ENCODE measurements around the gene HIF1AN.

The HIF1AN gene

GRCh38 chr10:100520811-100521210, 14.9 kb upstream of the HIF1AN start:
- H4K8ac ChIP-seq (ENCODE audit: low read depth, low read length) = no peak overlapping the region
- no peak overlapping the region for H3K4me2 ChIP-seq (ENCODE audit: insufficient read depth, low read length, poor library complexity, severe bottlenecking)
- H3K36me3 ChIP-seq (replicated peaks in 1 of 2; ENCODE audit: control insufficient read depth in 2 of 2, insufficient read depth in 2 of 2, low read length in 2 of 2) = peaks cover 5 to 39% of the 10 kb centered on the region in 2 donors
- no peak for DNase-seq (ENCODE audit: low spot score)
- H3K4me1 ChIP-seq (ENCODE audit: control insufficient read depth in 2 of 2, insufficient read depth in 1 of 2, low read depth in 1 of 2, low read length in 2 of 2) = no peaks in the 10 kb centered on the region
- peaks cover 0 to 13% (median 0%) of the 10 kb centered on the region in 3 experiments for H3K27me3 ChIP-seq (ENCODE audit: control insufficient read depth in 3 of 3, insufficient read depth in 3 of 3, low read depth in 1 of 3, low read length in 3 of 3)
- no peak overlapping the region for H2BK15ac ChIP-seq (ENCODE audit: low read length)
- H3K27ac ChIP-seq (replicated peaks; ENCODE audit: low read length) = no peak overlapping the region
- H3K79me1 ChIP-seq (ENCODE audit: low read depth, low read length) = no peaks in the 10 kb centered on the region
- no peak overlapping the region for H3K18ac ChIP-seq (ENCODE audit: low read length)
- H2BK120ac ChIP-seq (ENCODE audit: low read depth, low read length) = no peak overlapping the region
- no CpG with 5 or more reads among the region's 3 CpGs for WGBS, 2 donors (ENCODE audit: extremely low coverage in 2 of 2, insufficient read length in 2 of 2, insufficient replicate concordance in 1 of 2)
- H4K91ac ChIP-seq (ENCODE audit: low read depth, low read length, poor library complexity) = no peak overlapping the region
- H3K4ac ChIP-seq (ENCODE audit: low read length) = no peak overlapping the region
- H2AFZ ChIP-seq (ENCODE audit: low read length) = no peak overlapping the region
- H2BK12ac ChIP-seq (ENCODE audit: low read length) = no peak overlapping the region
- H3K4me3 ChIP-seq (ENCODE audit: low read length in 2 of 2) = no peak overlapping the region
- no peak overlapping the region for H2AK5ac ChIP-seq (ENCODE audit: low read depth, low read length)
- no peak overlapping the region for H3K23ac ChIP-seq (ENCODE audit: low read depth, low read length, poor library complexity)
- no peak overlapping the region for H3K9ac ChIP-seq (ENCODE audit: low read depth, low read length, poor library complexity)
- H3K14ac ChIP-seq (ENCODE audit: low read length) = no peak overlapping the region
- no peak overlapping the region for H2BK5ac ChIP-seq (ENCODE audit: low read length)
- H3K9me3 ChIP-seq (replicated peaks in 1 of 2; ENCODE audit: control insufficient read depth in 2 of 2, insufficient read depth in 1 of 2, low read depth in 1 of 2, low read length in 2 of 2) = no peaks in the 10 kb centered on the region

- Histone ChIP-seq H3K36me3 (replicated peaks in 1 of 2; ENCODE audit: control insufficient read depth in 2 of 2, insufficient read depth in 2 of 2, low read length in 2 of 2) (peaks cover 16 to 51% of the 10 kb centered on the region in 2 donors), H2BK15ac (ENCODE audit: low read length) (no peak overlapping the region)
These were observed 13.5 kb upstream of the HIF1AN start for GRCh38 chr10:100522107-100522801.

GRCh38 chr10:100522945-100523344, 12.8 kb upstream of the HIF1AN start:
- Histone ChIP-seq H4K8ac (ENCODE audit: low read depth, low read length) (no peak overlapping the region), H3K4me3 (ENCODE audit: low read length in 2 of 2) (no peak overlapping the region), H2AFZ (ENCODE audit: low read length) (no peak overlapping the region), H2BK12ac (ENCODE audit: low read length) (no peak overlapping the region), H3K4me1 (ENCODE audit: control insufficient read depth in 2 of 2, insufficient read depth in 1 of 2, low read depth in 1 of 2, low read length in 2 of 2) (no peaks in the 10 kb centered on the region), H3K79me1 (ENCODE audit: low read depth, low read length) (no peaks in the 10 kb centered on the region), H4K91ac (ENCODE audit: low read depth, low read length, poor library complexity) (no peak overlapping the region), H2BK5ac (ENCODE audit: low read length) (no peak overlapping the region), H2BK15ac (ENCODE audit: low read length) (no peak overlapping the region), H3K23ac (ENCODE audit: low read depth, low read length, poor library complexity) (no peak overlapping the region), H3K36me3 (replicated peaks in 1 of 2; ENCODE audit: control insufficient read depth in 2 of 2, insufficient read depth in 2 of 2, low read length in 2 of 2) (peaks cover 16 to 57% of the 10 kb centered on the region in 2 donors), H3K9me3 (replicated peaks in 1 of 2; ENCODE audit: control insufficient read depth in 2 of 2, insufficient read depth in 1 of 2, low read depth in 1 of 2, low read length in 2 of 2) (no peaks in the 10 kb centered on the region), H3K4me2 (ENCODE audit: insufficient read depth, low read length, poor library complexity, severe bottlenecking) (no peak overlapping the region), H2BK120ac (ENCODE audit: low read depth, low read length) (no peak overlapping the region), H3K27ac (replicated peaks; ENCODE audit: low read length) (no peak overlapping the region), H3K14ac (ENCODE audit: low read length) (no peak overlapping the region), H3K18ac (ENCODE audit: low read length) (no peak overlapping the region), H2AK5ac (ENCODE audit: low read depth, low read length) (no peak overlapping the region), H3K9ac (ENCODE audit: low read depth, low read length, poor library complexity) (no peak overlapping the region), H3K4ac (ENCODE audit: low read length) (no peak overlapping the region), H3K27me3 (ENCODE audit: control insufficient read depth in 3 of 3, insufficient read depth in 3 of 3, low read depth in 1 of 3, low read length in 3 of 3) (peaks cover 0 to 13% (median 0%) of the 10 kb centered on the region in 3 experiments)
- WGBS, 2 donors (ENCODE audit: extremely low coverage in 2 of 2, insufficient read length in 2 of 2, insufficient replicate concordance in 1 of 2) = no CpG with 5 or more reads among the region's 9 CpGs
- DNase-seq (ENCODE audit: low spot score) = no peak

More at GRCh38 chr10:100522107-100522801, 13.5 kb upstream of the HIF1AN start:
- Histone ChIP-seq H3K4me2 (ENCODE audit: insufficient read depth, low read length, poor library complexity, severe bottlenecking) (no peak overlapping the region), H2AK5ac (ENCODE audit: low read depth, low read length) (no peak overlapping the region), H3K27me3 (ENCODE audit: control insufficient read depth in 3 of 3, insufficient read depth in 3 of 3, low read depth in 1 of 3, low read length in 3 of 3) (peaks cover 0 to 13% (median 0%) of the 10 kb centered on the region in 3 experiments), H4K8ac (ENCODE audit: low read depth, low read length) (no peak overlapping the region), H3K4me3 (ENCODE audit: low read length in 2 of 2) (no peak overlapping the region), H2BK120ac (ENCODE audit: low read depth, low read length) (no peak overlapping the region), H3K9me3 (replicated peaks in 1 of 2; ENCODE audit: control insufficient read depth in 2 of 2, insufficient read depth in 1 of 2, low read depth in 1 of 2, low read length in 2 of 2) (no peaks in the 10 kb centered on the region), H2BK5ac (ENCODE audit: low read length) (no peak overlapping the region), H3K9ac (ENCODE audit: low read depth, low read length, poor library complexity) (no peak overlapping the region), H3K4ac (ENCODE audit: low read length) (no peak overlapping the region), H2BK12ac (ENCODE audit: low read length) (no peak overlapping the region), H4K91ac (ENCODE audit: low read depth, low read length, poor library complexity) (no peak overlapping the region), H3K4me1 (ENCODE audit: control insufficient read depth in 2 of 2, insufficient read depth in 1 of 2, low read depth in 1 of 2, low read length in 2 of 2) (no peaks in the 10 kb centered on the region), H2AFZ (ENCODE audit: low read length) (no peak overlapping the region), H3K18ac (ENCODE audit: low read length) (no peak overlapping the region), H3K79me1 (ENCODE audit: low read depth, low read length) (no peaks in the 10 kb centered on the region), H3K14ac (ENCODE audit: low read length) (no peak overlapping the region), H3K27ac (replicated peaks; ENCODE audit: low read length) (no peak overlapping the region), H3K23ac (ENCODE audit: low read depth, low read length, poor library complexity) (no peak overlapping the region)
- WGBS, 2 donors (ENCODE audit: extremely low coverage in 2 of 2, insufficient read length in 2 of 2, insufficient replicate concordance in 1 of 2) = no CpG with 5 or more reads among the region's 5 CpGs
- DNase-seq (ENCODE audit: low spot score) = no peak

- H2BK120ac ChIP-seq (ENCODE audit: low read depth, low read length) = no peak overlapping the region
- H3K4me2 ChIP-seq (ENCODE audit: insufficient read depth, low read length, poor library complexity, severe bottlenecking) = no peak overlapping the region
- H3K4ac ChIP-seq (ENCODE audit: low read length) = no peak overlapping the region
- H3K18ac ChIP-seq (ENCODE audit: low read length) = no peak overlapping the region
- H3K27ac ChIP-seq (replicated peaks; ENCODE audit: low read length) = no peak overlapping the region
- no peak overlapping the region for H3K23ac ChIP-seq (ENCODE audit: low read depth, low read length, poor library complexity)
- WGBS, 2 donors (ENCODE audit: extremely low coverage in 2 of 2, insufficient read length in 2 of 2, insufficient replicate concordance in 1 of 2) = no CpG with 5 or more reads among the region's 6 CpGs
- no peak overlapping the region for H4K91ac ChIP-seq (ENCODE audit: low read depth, low read length, poor library complexity)
- H3K9ac ChIP-seq (ENCODE audit: low read depth, low read length, poor library complexity) = no peak overlapping the region
- H2AFZ ChIP-seq (ENCODE audit: low read length) = no peak overlapping the region
- H3K4me1 ChIP-seq (ENCODE audit: control insufficient read depth in 2 of 2, insufficient read depth in 1 of 2, low read depth in 1 of 2, low read length in 2 of 2) = peaks cover 2 to 10% of the 10 kb centered on the region in 2 donors
- no peak overlapping the region for H2AK5ac ChIP-seq (ENCODE audit: low read depth, low read length)
- DNase-seq (ENCODE audit: low spot score) = no peak
- no peak overlapping the region for H2BK12ac ChIP-seq (ENCODE audit: low read length)
- no peak overlapping the region for H4K8ac ChIP-seq (ENCODE audit: low read depth, low read length)
- H3K4me3 ChIP-seq (ENCODE audit: low read length in 2 of 2) = no peak overlapping the region
- no peak overlapping the region for H2BK5ac ChIP-seq (ENCODE audit: low read length)
- peaks cover 3% of the 10 kb centered on the region for H3K79me1 ChIP-seq (ENCODE audit: low read depth, low read length)
- peaks cover 0 to 13% (median 0%) of the 10 kb centered on the region in 3 experiments for H3K27me3 ChIP-seq (ENCODE audit: control insufficient read depth in 3 of 3, insufficient read depth in 3 of 3, low read depth in 1 of 3, low read length in 3 of 3)
- H3K14ac ChIP-seq (ENCODE audit: low read length) = no peak overlapping the region
- no peak overlapping the region for H2BK15ac ChIP-seq (ENCODE audit: low read length)
- no peaks in the 10 kb centered on the region for H3K9me3 ChIP-seq (replicated peaks in 1 of 2; ENCODE audit: control insufficient read depth in 2 of 2, insufficient read depth in 1 of 2, low read depth in 1 of 2, low read length in 2 of 2)
- H3K36me3 ChIP-seq (replicated peaks in 1 of 2; ENCODE audit: control insufficient read depth in 2 of 2, insufficient read depth in 2 of 2, low read length in 2 of 2) = peaks cover 16 to 64% of the 10 kb centered on the region in 2 donors
These were observed 11.5 kb upstream of the HIF1AN start for GRCh38 chr10:100524206-100524605.

Data from neuronal stem cell (in vitro differentiated cells).